HG03175 (cell line): ENCODE measurements around the gene CNTNAP2.

Experiments used
- ATAC-seq: cut with Tn5 transposase; IDR thresholded peaks from one replicate; pipeline ENCODE4 v1.9.1; 2021; ENCODE audit warnings: mild to moderate bottlenecking, moderate library complexity; ENCODE audit not compliant: unreplicated experiment

Gene CNTNAP2

GRCh38 chr7:146740039-146740438, 623.4 kb downstream of the CNTNAP2 start:
- no peak for ATAC-seq

GRCh38 chr7:146741911-146742310, 625.3 kb downstream of the CNTNAP2 start:
- ATAC-seq: no peak

DNA sequence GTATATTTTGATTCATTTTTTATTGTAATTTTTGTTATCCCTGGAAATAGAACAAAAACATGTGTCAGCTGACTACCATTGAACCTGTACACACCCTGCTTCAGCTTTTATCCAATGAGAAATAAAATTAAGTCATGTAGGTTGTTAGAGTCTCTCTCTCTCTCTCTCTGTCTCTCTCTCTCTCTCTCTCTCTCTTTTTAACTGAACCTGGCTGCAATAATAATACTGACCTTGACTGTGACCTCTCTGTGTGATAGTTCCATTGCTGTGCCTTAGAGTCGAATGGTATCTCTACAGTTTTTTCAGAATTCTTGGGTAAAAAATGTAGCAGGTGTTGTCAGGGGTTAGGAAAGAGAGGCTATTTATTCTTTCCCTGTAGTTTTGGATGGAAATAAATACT, 637.8 kb downstream of the CNTNAP2 start:
- ATAC-seq: no peak

DNA sequence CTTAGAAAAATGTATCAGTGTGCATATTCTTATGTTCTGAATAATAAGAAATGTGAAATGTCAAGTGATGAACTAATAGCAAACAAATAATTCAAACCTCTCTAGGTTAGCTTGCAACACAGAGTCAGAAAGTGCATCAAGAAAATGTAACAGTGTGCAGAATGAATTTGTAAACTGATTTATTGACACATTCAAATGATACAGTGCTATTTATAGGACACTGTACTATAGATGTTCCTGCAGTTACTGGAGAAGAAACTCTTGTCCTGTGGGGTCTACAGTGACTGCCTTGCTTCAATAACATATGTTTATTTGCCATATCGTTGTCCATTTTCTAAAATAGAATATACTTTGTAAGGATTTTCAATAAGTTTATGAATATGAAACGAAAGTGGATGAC, 639.0 kb downstream of the CNTNAP2 start:
- ATAC-seq: no peak

- no peak for ATAC-seq
Measured at GRCh38 chr7:146764458-146764857, 647.9 kb downstream of the CNTNAP2 start.

- no peak for ATAC-seq
Measured at GRCh38 chr7:146768957-146769356, 652.4 kb downstream of the CNTNAP2 start.

GRCh38 chr7:146772601-146773000, 656.0 kb downstream of the CNTNAP2 start:
- ATAC-seq: no peak

DNA sequence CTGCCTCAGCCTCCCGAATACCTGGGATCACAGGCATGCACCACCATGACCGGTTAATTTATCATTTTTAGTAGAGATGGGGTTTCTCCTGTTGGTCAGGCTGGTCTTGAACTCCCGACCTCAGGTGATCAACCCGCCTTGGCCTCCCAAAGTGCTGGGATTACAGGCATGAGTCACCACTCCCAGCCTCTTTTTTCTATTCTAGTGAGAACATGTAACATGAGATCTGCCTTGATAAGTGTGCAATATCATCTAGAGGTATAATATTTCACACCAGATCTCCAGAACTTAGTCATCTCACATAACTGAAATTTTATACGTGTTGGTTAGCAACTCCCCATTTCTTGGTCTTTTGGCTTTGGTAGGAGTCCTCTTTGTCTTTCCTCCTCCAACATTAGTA, 656.9 kb downstream of the CNTNAP2 start:
- ATAC-seq: no peak

DNA sequence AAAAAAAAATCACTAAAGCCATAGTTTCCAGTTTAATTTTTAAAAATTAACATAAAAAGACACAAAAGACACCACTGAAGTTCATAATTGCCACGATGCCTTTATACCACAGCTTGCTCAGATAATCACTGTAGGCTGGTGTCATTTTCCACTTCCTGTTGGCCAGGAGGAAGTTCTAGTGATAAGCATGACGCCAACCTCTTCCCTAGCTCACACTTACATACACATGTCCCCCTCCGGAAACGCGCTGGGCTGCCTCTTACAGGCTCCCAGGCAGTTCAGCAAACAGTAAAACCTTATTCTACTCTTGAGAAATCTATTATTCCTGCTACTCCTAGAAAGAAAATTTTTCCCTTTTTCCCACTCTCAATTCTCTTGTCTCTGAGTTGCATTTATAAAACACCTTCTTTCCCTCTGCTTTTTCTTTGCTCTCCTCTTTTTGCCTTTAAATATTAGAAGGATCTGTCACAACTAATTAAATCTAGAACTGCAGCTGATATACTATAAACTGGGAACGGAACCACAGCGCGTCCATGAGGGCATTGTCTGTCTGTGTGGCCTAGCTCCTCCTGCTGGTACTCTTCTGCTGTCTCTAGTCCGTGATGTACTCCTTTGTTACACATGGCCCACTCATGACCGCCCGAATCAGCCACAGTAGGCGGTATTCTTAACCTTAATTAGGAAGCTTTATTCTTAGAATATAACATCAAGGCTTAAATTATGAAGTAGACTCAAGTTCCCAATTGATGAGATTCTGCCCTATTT, 664.9 kb downstream of the CNTNAP2 start:
- no peak for ATAC-seq

- ATAC-seq: no peak
Measured at GRCh38 chr7:146787266-146787665, 670.7 kb downstream of the CNTNAP2 start.

GRCh38 chr7:146788008-146788407, 671.4 kb downstream of the CNTNAP2 start:
- no peak for ATAC-seq

DNA sequence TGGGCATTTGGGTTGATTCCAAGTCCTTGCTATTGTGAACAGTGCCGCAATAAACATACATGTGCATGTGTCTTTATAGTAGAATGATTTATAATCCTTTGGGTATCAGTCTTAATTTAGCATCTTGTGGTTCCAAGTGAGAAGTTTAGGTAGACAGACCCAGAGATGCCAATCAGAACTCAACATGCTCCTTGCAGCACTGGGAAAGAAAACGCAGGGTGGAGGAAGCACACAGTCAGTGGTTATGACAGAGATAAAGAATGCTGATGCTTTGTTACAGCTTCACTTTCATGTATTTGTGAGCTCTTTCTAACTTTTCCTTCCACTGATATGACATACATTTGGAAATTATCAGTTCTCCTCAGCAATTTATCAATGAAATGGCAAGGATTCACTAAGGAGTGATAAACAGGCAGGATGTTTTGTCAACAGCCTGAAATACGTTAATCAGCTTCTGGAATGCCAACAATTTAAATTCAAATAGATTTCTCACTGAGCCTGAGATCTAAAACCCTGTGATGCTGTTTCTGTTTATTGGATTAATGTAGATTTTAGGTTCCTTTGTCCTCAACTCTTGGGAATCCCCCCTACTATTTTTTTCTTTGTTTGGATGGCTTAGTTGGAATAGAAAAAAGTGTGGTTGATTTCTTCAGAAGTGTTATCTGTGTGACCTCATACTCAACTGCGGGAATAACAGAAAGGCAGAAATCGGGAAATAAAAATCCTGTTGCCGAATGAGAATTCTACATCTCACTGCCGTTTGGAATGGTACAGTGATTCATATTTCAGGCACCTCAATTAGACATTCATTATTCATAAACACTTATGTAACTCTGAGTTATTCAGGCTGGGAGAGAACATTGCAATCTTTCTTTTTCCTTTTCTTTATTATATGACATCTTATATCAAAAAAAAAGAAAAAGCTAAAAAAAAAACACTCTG, 675.0 kb downstream of the CNTNAP2 start:
- no peak for ATAC-seq

DNA sequence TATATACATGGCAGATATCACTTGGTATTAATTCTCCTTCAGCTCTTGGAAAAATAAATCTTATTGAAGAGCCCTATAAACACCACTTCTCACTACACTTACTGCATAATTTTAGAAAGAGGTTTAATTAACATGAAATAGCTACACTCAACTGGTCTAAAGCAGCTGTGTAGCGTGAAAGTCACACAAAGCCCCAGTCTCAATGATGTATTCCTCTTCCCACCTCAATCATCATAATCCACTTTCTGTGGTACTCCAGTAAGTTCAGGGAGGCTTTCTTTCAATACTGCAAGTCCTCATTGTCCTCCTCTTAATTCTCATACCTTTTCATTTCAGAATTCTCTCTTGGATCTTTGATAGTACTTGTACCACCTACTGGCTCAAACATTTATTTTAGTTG, 688.0 kb downstream of the CNTNAP2 start:
- no peak for ATAC-seq

DNA sequence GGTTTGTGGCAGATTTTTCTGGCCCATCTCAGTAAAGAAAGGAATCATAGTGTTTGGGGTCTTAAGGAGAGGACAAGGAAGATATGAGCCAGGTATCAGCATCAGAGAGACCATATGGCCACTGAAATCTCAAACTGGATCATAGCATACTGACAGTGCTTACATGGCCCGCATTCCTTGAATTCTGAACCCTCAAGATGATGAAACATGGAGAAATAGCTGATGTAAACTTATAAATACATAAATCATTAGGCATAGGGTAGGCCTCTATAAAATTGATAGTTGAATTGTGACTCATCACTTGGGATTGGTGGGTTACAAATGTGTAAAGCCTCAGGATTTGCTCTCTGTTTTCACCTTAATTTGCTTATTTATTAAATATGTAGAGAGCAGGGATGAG, 688.5 kb downstream of the CNTNAP2 start:
- ATAC-seq: no peak

DNA sequence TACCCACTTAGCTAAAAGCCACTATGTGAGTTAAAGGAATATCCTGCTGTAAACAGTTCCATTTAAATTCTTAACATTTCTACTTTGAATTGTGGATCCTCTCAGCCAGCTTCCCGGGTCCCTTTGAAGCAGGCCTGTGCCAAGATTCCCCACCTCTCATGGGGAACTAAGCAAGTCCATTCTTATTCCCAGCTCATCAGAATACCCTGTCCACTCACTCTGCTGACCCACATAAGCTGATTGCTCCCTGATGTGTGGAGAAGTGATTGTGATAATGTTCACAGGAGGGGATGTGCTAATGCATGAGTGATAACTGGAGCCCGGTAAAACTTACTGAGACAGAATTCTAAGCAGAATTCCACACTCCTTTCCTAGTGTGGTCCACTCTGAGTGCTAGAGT, 709.7 kb downstream of the CNTNAP2 start:
- no peak for ATAC-seq

GRCh38 chr7:146830686-146831085, 714.1 kb downstream of the CNTNAP2 start:
- no peak for ATAC-seq

DNA sequence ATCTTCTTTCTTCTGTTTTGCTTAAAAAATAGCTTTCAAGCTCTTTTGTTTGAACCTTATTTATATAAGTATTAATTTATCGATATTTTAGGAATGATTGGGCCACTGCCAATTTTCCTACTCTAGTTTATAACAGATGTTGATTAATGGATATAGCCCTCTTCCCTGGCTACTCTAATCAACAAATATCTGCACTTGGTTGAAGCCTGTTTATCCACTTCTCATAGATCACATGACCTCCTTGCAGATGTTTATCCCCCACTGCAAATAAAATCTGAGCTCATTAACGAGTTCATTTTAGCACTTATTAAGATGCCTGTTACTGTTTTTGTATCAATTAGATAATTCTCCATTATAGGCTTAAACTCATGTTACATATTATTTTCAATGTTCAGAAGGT, 715.3 kb downstream of the CNTNAP2 start:
- no peak for ATAC-seq

DNA sequence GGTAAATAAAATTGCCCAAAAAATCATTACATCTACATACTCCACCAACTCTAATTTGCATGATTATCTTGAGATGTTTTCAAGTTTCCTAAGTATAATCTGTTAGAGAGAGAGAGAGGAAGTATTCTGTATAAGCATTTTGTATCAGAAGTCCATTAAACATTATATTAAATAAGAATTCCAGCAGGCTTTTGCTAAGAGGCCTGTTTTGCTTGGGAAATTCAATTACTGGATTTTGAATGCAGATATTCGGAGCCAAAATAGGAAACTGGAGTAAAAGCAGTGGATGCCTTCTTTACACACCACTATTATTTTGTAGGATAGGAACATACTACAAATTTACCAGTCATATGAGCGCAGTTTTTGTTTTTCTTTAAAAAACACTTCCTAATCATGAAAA, 727.8 kb downstream of the CNTNAP2 start:
- no peak for ATAC-seq

- no peak for ATAC-seq
Measured at GRCh38 chr7:146858690-146859089, 742.1 kb downstream of the CNTNAP2 start.

- ATAC-seq: no peak
Measured at GRCh38 chr7:146861701-146862100, 745.1 kb downstream of the CNTNAP2 start.

GRCh38 chr7:146862415-146862814, 745.8 kb downstream of the CNTNAP2 start:
- no peak for ATAC-seq

DNA sequence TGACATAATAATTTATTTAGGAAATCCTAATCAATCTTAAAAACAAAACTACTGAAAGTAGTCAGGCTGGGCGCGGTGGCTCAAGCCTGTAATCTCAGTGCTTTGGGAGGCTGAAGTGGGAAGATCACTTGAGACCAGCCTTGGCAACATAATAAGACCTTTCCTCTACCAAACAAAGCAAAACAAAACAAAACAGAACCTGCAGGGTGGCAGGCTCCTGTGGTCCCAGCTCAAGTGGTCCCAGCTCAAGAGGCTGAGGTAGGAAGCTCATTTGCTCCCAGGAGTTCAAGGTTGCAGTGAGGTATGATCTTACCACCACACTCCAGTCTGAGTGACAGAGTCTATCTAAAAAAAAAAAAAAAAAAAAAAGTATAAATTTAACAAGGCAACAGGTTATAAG, 748.0 kb downstream of the CNTNAP2 start:
- no peak for ATAC-seq
